K562 (cell line): Measurements from ENCODE around the gene TRAF5. TPM values are rescaled to one million over a fixed set of nuclear protein-coding genes. Genes with fewer than 3 reads are reported as not detected.

ENCODE experiments used
- CREM ChIP-seq: IDR thresholded peaks from 2 replicates; pipeline ENCODE4 v1.6.1; 2014; ENCODE audit warnings: antibody characterized with exemption, low read depth
- CTCF ChIP-seq, 3 experiments: IDR thresholded peaks in 2 of 3; conservative IDR thresholded peaks in 1 of 3; 2 replicates each; pipeline ENCODE4 v1.5.1; 2011 to 2012; ENCODE audit warnings: low read length in 3 of 3, mild to moderate bottlenecking in 3 of 3, control low read depth in 2 of 3, improper control_type of control experiment in 1 of 3, inconsistent platforms in 1 of 3, low read depth in 1 of 3, mixed read lengths in 1 of 3, moderate library complexity in 1 of 3; ENCODE audit not compliant: insufficient read depth in 2 of 3
- ELK1 ChIP-seq: sonication (generic); formaldehyde crosslinking; IDR thresholded peaks from 2 replicates; pipeline ENCODE4 v1.8.1; 2022; ENCODE audit warnings: missing genetic modification reagents
- GATA2 ChIP-seq: sonication (generic); formaldehyde crosslinking; IDR thresholded peaks from 2 replicates; pipeline ENCODE4 v1.4.0; 2020; ENCODE audit warnings: mild to moderate bottlenecking, missing genetic modification reagents
- HCFC1 ChIP-seq: IDR thresholded peaks from 2 replicates; pipeline ENCODE4 v1.6.1; 2012; ENCODE audit warnings: low read depth, low read length, improper control_type of control experiment
- HMGXB4 ChIP-seq: sonication (generic); formaldehyde crosslinking; IDR thresholded peaks from 2 replicates; pipeline ENCODE4 v1.8.1; 2023; ENCODE audit warnings: mild to moderate bottlenecking, missing genetic modification reagents
- HNRNPH1 ChIP-seq: fragments of 200-400 bp; formaldehyde crosslinking; optimal IDR thresholded peaks from 2 replicates; pipeline ENCODE3; 2017; ENCODE audit warnings: low read depth, mild to moderate bottlenecking, low read length, moderate library complexity
- POLR2H ChIP-seq: IDR thresholded peaks from 2 replicates; pipeline ENCODE4 v1.6.1; 2016; ENCODE audit warnings: missing genetic modification characterization, low read depth, mild to moderate bottlenecking, control low read depth, missing compliant biosample characterization, moderate library complexity
- RREB1 ChIP-seq: fragments of 250-450 bp; sonication (Bioruptor Pico); IDR thresholded peaks from 2 replicates; pipeline ENCODE4 v1.4.0; 2020
- YY1 ChIP-seq, 3 experiments: IDR thresholded peaks; 2 replicates each; pipeline ENCODE4 v1.6.1; 2011; ENCODE audit warnings: low read length in 2 of 3, mild to moderate bottlenecking in 2 of 3, moderate library complexity in 2 of 3, borderline replicate concordance in 1 of 3, control low read depth in 1 of 3, low read depth in 1 of 3; ENCODE audit not compliant: insufficient read depth in 3 of 3, insufficient replicate concordance in 2 of 3, control insufficient read depth in 1 of 3, insufficient read length in 1 of 3; ENCODE audit errors: extremely low read depth in 1 of 3
- polyA plus RNA-seq, 8 experiments: library from polyadenylated mRNA; depleted of rRNA in 4 of 8; stranded (reverse) in 5 of 8; unstranded in 3 of 8; fragments of >200 nt; fragmentation: Nextera tagmentation in 2 of 8; fragmentation: Illumina TruSeq in 1 of 8; extraction: Ambion mirVana in 2 of 8; extraction: Trizol in 1 of 8; gene quantifications; 2 replicates each; pipeline versions ENCODE4 v1.2.1 to v1.2.3, GENCODE V29; 2011 to 2014; ENCODE audit warnings: inconsistent platforms in 1 of 8, missing spikeins in 1 of 8
- total RNA-seq, 7 experiments: library from RNA; depleted of rRNA in 6 of 7; stranded (reverse); fragments of >200 nt in 6 of 7; fragmentation: Illumina TruSeq in 2 of 7; extraction: Trizol in 2 of 7; gene quantifications; 2 replicates each; pipeline versions ENCODE4 v1.2.1 to v1.2.3, GENCODE V29; 2011 to 2021; ENCODE audit warnings: low replicate concordance in 1 of 7

Gene TRAF5
- total and polyA plus RNA-seq, 9 of the 15 experiments (the other 6 are each of a cell fraction or from before 2014, with no cell fraction given): 2.0 to 9.3 (median 5.3) TPM

- TF ChIP-seq CREM: 0 out of 2 replicates have a peak, but pooled peaks have one; percentile 72
- 0 out of 2 replicates have a peak, but pooled peaks have one; percentile 33 for TF ChIP-seq GATA2
- 0 out of 2 replicates have a peak, but pooled peaks have one; percentile 25 for TF ChIP-seq RREB1 (CRISPR knock-in tag)
- no peak for TF ChIP-seq POLR2H (tag)
- TF ChIP-seq CTCF (IDR thresholded peaks at IDR 0.05 in 2 of 3, conservative IDR thresholded peaks at IDR 0.05 in 1 of 3; ENCODE audit: insufficient read depth in 2 of 3, low read depth in 1 of 3, low read length in 3 of 3): peak; percentile 91 to 95 (median 91)
- no peak for TF ChIP-seq HNRNPH1
- no peak for TF ChIP-seq HMGXB4
- TF ChIP-seq ELK1 (CRISPR knock-in tag): no peak
- TF ChIP-seq HCFC1: 0 out of 2 replicates have a peak, but pooled peaks have one; percentile 4
- TF ChIP-seq YY1 (IDR thresholded peaks at IDR 0.05; ENCODE audit: borderline replicate concordance in 1 of 3, control insufficient read depth in 1 of 3, extremely low read depth in 1 of 3, insufficient read depth in 3 of 3, insufficient read length in 1 of 3, insufficient replicate concordance in 2 of 3, low read depth in 1 of 3, low read length in 2 of 3): peak in 2 of 3 experiments; percentile 49 to 61
Observed at GRCh38 chr1:211323156-211324063, 3.2 kb upstream of the TRAF5 start (continued).
